ENCODE results near the gene AKNAD1.

GRCh38 chr1:108851567-108851966, 5.3 kb downstream of the AKNAD1 start:
- TF ChIP-seq, protein P1, sequence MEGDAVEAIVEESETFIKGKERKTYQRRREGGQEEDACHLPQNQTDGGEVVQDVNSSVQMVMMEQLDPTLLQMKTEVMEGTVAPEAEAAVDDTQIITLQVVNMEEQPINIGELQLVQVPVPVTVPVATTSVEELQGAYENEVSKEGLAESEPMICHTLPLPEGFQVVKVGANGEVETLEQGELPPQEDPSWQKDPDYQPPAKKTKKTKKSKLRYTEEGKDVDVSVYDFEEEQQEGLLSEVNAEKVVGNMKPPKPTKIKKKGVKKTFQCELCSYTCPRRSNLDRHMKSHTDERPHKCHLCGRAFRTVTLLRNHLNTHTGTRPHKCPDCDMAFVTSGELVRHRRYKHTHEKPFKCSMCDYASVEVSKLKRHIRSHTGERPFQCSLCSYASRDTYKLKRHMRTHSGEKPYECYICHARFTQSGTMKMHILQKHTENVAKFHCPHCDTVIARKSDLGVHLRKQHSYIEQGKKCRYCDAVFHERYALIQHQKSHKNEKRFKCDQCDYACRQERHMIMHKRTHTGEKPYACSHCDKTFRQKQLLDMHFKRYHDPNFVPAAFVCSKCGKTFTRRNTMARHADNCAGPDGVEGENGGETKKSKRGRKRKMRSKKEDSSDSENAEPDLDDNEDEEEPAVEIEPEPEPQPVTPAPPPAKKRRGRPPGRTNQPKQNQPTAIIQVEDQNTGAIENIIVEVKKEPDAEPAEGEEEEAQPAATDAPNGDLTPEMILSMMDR (IDR thresholded peaks at IDR 0.05) = no peak
- TF ChIP-seq POLR2AphosphoS5 (IDR thresholded peaks at IDR 0.05; ENCODE audit: low read depth, low read length) (no peak), TCF7L2 (IDR thresholded peaks at IDR 0.05; ENCODE audit: low read depth, low read length) (no peak), SIN3A (IDR thresholded peaks at IDR 0.05; ENCODE audit: borderline replicate concordance, insufficient read depth, low read depth, low read length) (no peak)

All from Panc1 (cell line).